Endothelial cell of umbilical vein (primary cell): ENCODE data around the gene OR5H15. TPM values are rescaled to one million over a fixed set of nuclear protein-coding genes. Genes with fewer than 3 reads are reported as not detected.

Experiments
- BruUV-seq: library from RNA; stranded (reverse); fragments of 400-500 nt; replicated peaks from 2 replicates; lab custom pipeline; 2021; lab: Mats Ljungman, UMichigan
- CTCF ChIA-PET: fragments of 300-600, 350-600 bp; sonication (Branson Sonifier 250); formaldehyde crosslinking; loops from one replicate; lab custom pipeline; 2021; ENCODE audit warnings: antibody characterized with exemption, inconsistent platforms; lab: Charles Lee
- POLR2A ChIA-PET: fragments of 300-600, 350-600 bp; sonication (Branson Sonifier 250); formaldehyde crosslinking; loops from one replicate; lab custom pipeline; 2021; ENCODE audit warnings: antibody characterized with exemption, inconsistent platforms; lab: Charles Lee
- DNase-seq: peaks from one replicate; pipeline ENCODE4 v3.0.0-alpha.2; 2011; ENCODE audit warnings: low read depth, low spot score
- FAIRE-seq: peaks from 2 replicates; lab custom pipeline; 2011; peaks lifted over from hg19 to GRCh38; lab: Jason Lieb, UNC
- H2AFZ ChIP-seq: 2 replicates; pipeline ENCODE4 v1.6.0; 2012; ENCODE audit warnings: low read depth, low read length, control low read depth, inconsistent platforms
- H3K27ac ChIP-seq: 2 replicates; pipeline ENCODE4 v1.5.1; 2011; ENCODE audit warnings: low read depth, mild to moderate bottlenecking, control low read depth, low read length, moderate library complexity; ENCODE audit not compliant: insufficient read depth
- H3K27me3 ChIP-seq, 2 experiments: 2 replicates each; pipeline versions ENCODE4 v1.6.0 to v1.6.1; 2011; ENCODE audit warnings: low read length in 2 of 2, mixed read lengths in 1 of 2; ENCODE audit not compliant: control insufficient read depth in 2 of 2, insufficient read depth in 2 of 2
- H3K36me3 ChIP-seq, 2 experiments: 2 replicates in 1 of 2; 3 replicates in 1 of 2; pipeline ENCODE4 v1.5.1; 2011; ENCODE audit warnings: low read length in 2 of 2, mild to moderate bottlenecking in 1 of 2, moderate library complexity in 1 of 2; ENCODE audit not compliant: control insufficient read depth in 2 of 2, insufficient read depth in 2 of 2; ENCODE audit errors: extremely low read depth in 1 of 2
- H3K4me1 ChIP-seq: 3 replicates; pipeline ENCODE4 v1.5.1; 2011; ENCODE audit warnings: mild to moderate bottlenecking, low read length; ENCODE audit not compliant: control insufficient read depth, insufficient read depth; ENCODE audit errors: extremely low read depth
- H3K4me2 ChIP-seq: 2 replicates; pipeline ENCODE4 v1.6.1; 2011; ENCODE audit warnings: low read length, control low read depth, mixed read lengths; ENCODE audit not compliant: insufficient read depth
- H3K4me3 ChIP-seq, 3 experiments: fragments of 200-600 bp in 1 of 3; sonication (generic), shearing (Covaris generic) in 1 of 3; replicated peaks in 1 of 3; 2 replicates each; pipeline ENCODE4 v1.5.1; 2011 to 2016; ENCODE audit warnings: control low read depth in 3 of 3, low read length in 3 of 3, mild to moderate bottlenecking in 2 of 3, inconsistent platforms in 1 of 3, low read depth in 1 of 3, moderate library complexity in 1 of 3; ENCODE audit not compliant: insufficient read depth in 1 of 3
- H3K79me2 ChIP-seq: 2 replicates; pipeline ENCODE4 v1.6.0; 2012; ENCODE audit warnings: low read length, inconsistent platforms; ENCODE audit not compliant: control insufficient read depth, insufficient read depth
- H3K9ac ChIP-seq: replicated peaks from 2 replicates; pipeline ENCODE3; 2011; ENCODE audit warnings: low read length, control low read depth; ENCODE audit not compliant: insufficient read depth; ENCODE audit errors: extremely low read depth
- H3K9me1 ChIP-seq: replicated peaks from 3 replicates; pipeline ENCODE4 v1.6.0; 2011; ENCODE audit warnings: mild to moderate bottlenecking, low read length; ENCODE audit not compliant: control insufficient read depth, insufficient read depth; ENCODE audit errors: extremely low read depth
- H3K9me3 ChIP-seq: replicated peaks from 2 replicates; pipeline ENCODE4 v1.5.1; 2012; ENCODE audit warnings: low read length, inconsistent platforms; ENCODE audit not compliant: control insufficient read depth, insufficient read depth
- H4K20me1 ChIP-seq: replicated peaks from 2 replicates; pipeline ENCODE3; 2011; ENCODE audit warnings: mild to moderate bottlenecking, low read length; ENCODE audit not compliant: control insufficient read depth, insufficient read depth; ENCODE audit errors: extremely low read depth
- EZH2 ChIP-seq: IDR thresholded peaks from 2 replicates; pipeline ENCODE4 v1.6.1; 2012; ENCODE audit warnings: borderline replicate concordance, low read depth, mild to moderate bottlenecking, moderate library complexity, low read length, inconsistent platforms; ENCODE audit not compliant: severe bottlenecking
- FOS ChIP-seq: IDR thresholded peaks from 2 replicates; pipeline ENCODE4 v1.6.1; 2011; ENCODE audit warnings: mild to moderate bottlenecking, low read length, moderate library complexity, borderline replicate concordance; ENCODE audit not compliant: insufficient read depth
- GATA2 ChIP-seq: IDR thresholded peaks from 2 replicates; pipeline ENCODE4 v1.7.0; 2011; ENCODE audit warnings: low read depth, mild to moderate bottlenecking, moderate library complexity, mixed read lengths, low read length; ENCODE audit not compliant: insufficient read length, insufficient read depth
- JUN ChIP-seq: IDR thresholded peaks from 2 replicates; pipeline ENCODE4 v1.6.1; 2011; ENCODE audit warnings: borderline replicate concordance, low read depth; ENCODE audit not compliant: insufficient read length, insufficient read depth
- MYC ChIP-seq: IDR thresholded peaks from one replicate; pipeline ENCODE4 v1.6.1; 2011; ENCODE audit warnings: mild to moderate bottlenecking, low read depth, low read length
- POLR2A ChIP-seq: IDR thresholded peaks from 2 replicates; pipeline ENCODE4 v1.6.1; 2012; ENCODE audit warnings: low read depth, mild to moderate bottlenecking, control low read depth, low read length
- POLR2AphosphoS5 ChIP-seq: IDR thresholded peaks from 2 replicates; pipeline ENCODE4 v1.6.1; 2012; ENCODE audit warnings: low read depth, mild to moderate bottlenecking, control low read depth, low read length, moderate library complexity; ENCODE audit not compliant: insufficient read depth
- dilution Hi-C: fragments of 300-500 bp; cut with MboI; formaldehyde crosslinking; loops from one replicate; pipeline ENCODE4 v1.15.0; 2019; ENCODE audit warnings: low sequenced_read_pairs; ENCODE audit not compliant: extremely low pct_ligation_motif_present
- intact Hi-C: fragments of 100-400 bp; cut with micrococcal nuclease; formaldehyde crosslinking; loops from one replicate; pipeline ENCODE4 v1.10.0; 2022
- polyA plus RNA-seq, 4 experiments: library from polyadenylated mRNA; depleted of rRNA in 3 of 4; stranded (reverse) in 3 of 4; unstranded in 1 of 4; fragments of >200 nt; gene quantifications; 2 replicates each; pipeline versions ENCODE4 v1.2.1 to v1.2.3, GENCODE V29; 2011 to 2012; ENCODE audit warnings: missing spikeins in 1 of 4
- total RNA-seq: library from RNA; stranded (reverse); gene quantifications from 2 replicates; pipeline ENCODE4 v1.2.3, GENCODE V29; 2021
- TF ChIP-seq, protein P1 (sequence below): IDR thresholded peaks from 2 replicates; pipeline ENCODE4 v1.6.1; 2011; ENCODE audit not compliant: insufficient read depth, insufficient read length
- TF ChIP-seq, protein P2 (sequence below), 2 donors: IDR thresholded peaks; 1 replicate in 1 of 2; 2 replicates in 1 of 2; pipeline ENCODE4 v1.5.1; 2011; ENCODE audit warnings: low read length in 2 of 2, mild to moderate bottlenecking in 2 of 2, moderate library complexity in 2 of 2, control low read depth in 1 of 2, inconsistent platforms in 1 of 2, low read depth in 1 of 2; ENCODE audit not compliant: insufficient read depth in 1 of 2; ENCODE audit errors: extremely low read depth in 1 of 2

The OR5H15 gene
- total and polyA plus RNA-seq, 2 donors (not counting 3 experiments of a cell fraction or from before 2014, with no cell fraction given) = not detected

DNA sequence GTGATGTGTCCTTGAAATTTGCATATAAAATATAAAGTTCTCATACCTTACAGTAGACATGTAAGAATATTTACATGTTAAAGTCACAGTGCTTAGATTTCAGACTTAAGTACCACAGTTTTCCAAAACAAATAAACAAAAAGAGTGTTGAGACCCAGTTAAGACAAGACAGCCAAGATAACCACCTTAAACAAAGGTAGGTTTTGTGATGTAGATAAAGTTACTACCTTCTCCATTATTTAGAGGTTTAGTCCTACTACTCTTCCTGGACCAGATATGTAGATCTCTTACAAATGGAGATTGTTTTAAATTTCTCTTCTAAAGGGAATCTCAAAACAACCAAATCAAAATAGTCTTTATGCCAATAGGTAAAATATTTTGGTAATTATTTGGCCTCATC lies 15.7 kb downstream of the OR5H15 start:
- POLR2A ChIA-PET = no interaction called here
- intact Hi-C loops = no loop called here
- no peak for FAIRE-seq
- H3K4me1 ChIP-seq = no peaks in the 10 kb centered on the region
- H3K4me3 ChIP-seq = no peak overlapping the region
- no peak overlapping the region for H3K27ac ChIP-seq
- DNase-seq = no peak
- CTCF ChIA-PET = no interaction called here
- no peaks in the 10 kb centered on the region for H3K27me3 ChIP-seq
- no peak overlapping the region for H3K9ac ChIP-seq
- H4K20me1 ChIP-seq = no peaks in the 10 kb centered on the region
- no peak overlapping the region for H3K4me2 ChIP-seq
- no peak overlapping the region for H2AFZ ChIP-seq
- no peaks in the 10 kb centered on the region for H3K9me3 ChIP-seq
- H3K36me3 ChIP-seq = no peaks in the 10 kb centered on the region
- BruUV-seq = no TSS peak
- H3K9me1 ChIP-seq = no peaks in the 10 kb centered on the region
- TF ChIP-seq, protein P1, sequence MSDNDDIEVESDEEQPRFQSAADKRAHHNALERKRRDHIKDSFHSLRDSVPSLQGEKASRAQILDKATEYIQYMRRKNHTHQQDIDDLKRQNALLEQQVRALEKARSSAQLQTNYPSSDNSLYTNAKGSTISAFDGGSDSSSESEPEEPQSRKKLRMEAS = no peak
- TF ChIP-seq GATA2 (no peak), POLR2AphosphoS5 (no peak), FOS (no peak)
- H3K79me2 ChIP-seq = no peaks in the 10 kb centered on the region
- dilution Hi-C loops = no loop called here

DNA sequence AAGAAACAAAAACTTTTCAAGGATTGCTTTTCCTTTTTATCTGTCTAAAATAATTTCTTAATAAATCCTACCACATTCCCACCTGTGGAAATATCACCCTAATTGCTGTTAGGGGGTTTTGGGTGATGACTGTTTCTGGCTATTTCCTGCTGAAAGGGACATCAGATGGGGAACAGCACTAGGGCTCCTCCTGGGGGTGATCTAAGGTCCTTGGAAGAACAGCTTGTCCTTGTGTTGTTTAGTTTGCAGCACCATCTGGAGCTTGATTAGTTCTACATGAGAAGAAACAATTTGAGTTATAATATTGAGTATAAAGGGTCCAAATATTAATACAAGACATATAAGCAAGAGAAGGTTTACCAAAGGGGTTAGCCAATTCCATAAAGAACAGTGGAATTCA lies 18.7 kb downstream of the OR5H15 start:
- no peaks in the 10 kb centered on the region for H3K9me1 ChIP-seq
- TF ChIP-seq, protein P2, sequence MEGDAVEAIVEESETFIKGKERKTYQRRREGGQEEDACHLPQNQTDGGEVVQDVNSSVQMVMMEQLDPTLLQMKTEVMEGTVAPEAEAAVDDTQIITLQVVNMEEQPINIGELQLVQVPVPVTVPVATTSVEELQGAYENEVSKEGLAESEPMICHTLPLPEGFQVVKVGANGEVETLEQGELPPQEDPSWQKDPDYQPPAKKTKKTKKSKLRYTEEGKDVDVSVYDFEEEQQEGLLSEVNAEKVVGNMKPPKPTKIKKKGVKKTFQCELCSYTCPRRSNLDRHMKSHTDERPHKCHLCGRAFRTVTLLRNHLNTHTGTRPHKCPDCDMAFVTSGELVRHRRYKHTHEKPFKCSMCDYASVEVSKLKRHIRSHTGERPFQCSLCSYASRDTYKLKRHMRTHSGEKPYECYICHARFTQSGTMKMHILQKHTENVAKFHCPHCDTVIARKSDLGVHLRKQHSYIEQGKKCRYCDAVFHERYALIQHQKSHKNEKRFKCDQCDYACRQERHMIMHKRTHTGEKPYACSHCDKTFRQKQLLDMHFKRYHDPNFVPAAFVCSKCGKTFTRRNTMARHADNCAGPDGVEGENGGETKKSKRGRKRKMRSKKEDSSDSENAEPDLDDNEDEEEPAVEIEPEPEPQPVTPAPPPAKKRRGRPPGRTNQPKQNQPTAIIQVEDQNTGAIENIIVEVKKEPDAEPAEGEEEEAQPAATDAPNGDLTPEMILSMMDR (IDR thresholded peaks at IDR 0.05; ENCODE audit: extremely low read depth in 1 of 2, insufficient read depth in 1 of 2, low read depth in 1 of 2, low read length in 2 of 2) = no peak
- TF ChIP-seq EZH2 (no peak), GATA2 (no peak), POLR2A (no peak), MYC (no peak), JUN (no peak), POLR2AphosphoS5 (no peak), FOS (no peak)
- TF ChIP-seq, protein P1 = no peak
- H3K79me2 ChIP-seq = no peaks in the 10 kb centered on the region
- FAIRE-seq (no peak), DNase-seq (no peak)
- no peak overlapping the region for H3K4me2 ChIP-seq
- H4K20me1 ChIP-seq = no peaks in the 10 kb centered on the region
- CTCF ChIA-PET = no interaction called here
- POLR2A ChIA-PET = no interaction called here
- no TSS peak for BruUV-seq
- H3K36me3 ChIP-seq = no peaks in the 10 kb centered on the region
- H3K9me3 ChIP-seq = no peaks in the 10 kb centered on the region
- intact Hi-C loops (no loop called here), dilution Hi-C loops (no loop called here)
- no peaks in the 10 kb centered on the region for H3K4me1 ChIP-seq
- no peak overlapping the region for H3K27ac ChIP-seq
- H2AFZ ChIP-seq = no peak overlapping the region
- H3K4me3 ChIP-seq = no peak overlapping the region
- no peak overlapping the region for H3K9ac ChIP-seq
- H3K27me3 ChIP-seq = no peaks in the 10 kb centered on the region
